SK-N-DZ (cell line): ENCODE measurements around the gene NRSN2.
A peak's percentile ranks its signal among the peaks of the same experiment; 100 is the strongest.
"Not testable (repeated sequence)": the region's sequence is repeated elsewhere in the genome, so short reads cannot be mapped to it uniquely, and the experiment has no call there.

Experiments used
- DNase-seq: peaks from one replicate; pipeline ENCODE4 v3.0.0-alpha.2; 2015; ENCODE audit warnings: low spot score

Gene NRSN2

DNA sequence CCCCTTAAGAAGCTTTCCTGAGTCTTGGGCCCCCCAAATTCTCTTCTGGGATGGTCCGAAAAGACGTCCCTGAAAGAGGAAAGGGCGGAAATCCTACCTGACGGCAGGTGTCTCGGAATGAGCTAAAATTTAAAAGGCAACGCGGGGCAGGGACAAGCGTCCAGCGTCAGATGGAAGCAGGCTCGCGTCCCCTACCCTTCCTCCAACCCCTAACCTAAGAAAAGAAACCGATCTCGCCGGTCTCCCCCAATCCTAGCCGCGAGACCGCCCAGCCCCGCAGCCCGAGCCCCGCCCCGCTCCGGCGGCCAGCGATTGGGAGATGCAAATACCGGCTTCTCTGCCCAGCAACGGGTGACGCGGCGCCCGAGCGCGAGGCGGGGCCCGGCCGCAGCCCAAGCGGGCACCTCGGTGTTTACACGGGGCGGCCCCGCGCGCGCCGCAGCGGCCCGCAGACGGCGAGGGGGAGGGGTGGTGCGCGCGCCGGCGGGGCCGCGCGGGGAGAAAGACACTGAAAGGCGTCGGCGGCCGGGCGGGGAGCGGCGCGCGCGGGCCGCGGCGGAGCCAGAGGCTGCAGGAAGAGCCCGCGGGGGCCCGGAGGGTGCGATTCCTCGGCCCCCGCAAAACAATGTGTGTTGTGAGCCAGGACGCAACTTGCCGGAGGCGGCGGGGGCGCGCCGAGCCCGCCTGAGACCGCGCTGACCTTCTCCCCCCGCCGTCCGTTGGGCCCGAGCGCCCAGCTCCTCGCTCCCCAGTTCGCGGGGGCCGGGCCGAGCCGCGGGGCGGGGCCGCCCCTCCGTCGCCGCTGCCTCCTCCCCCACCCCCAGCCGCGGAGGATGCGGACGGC, 21.6 kb upstream of the NRSN2 start, which contains the start of gene SOX12:
Gene SOX12, plus strand, starts transcription at position 508 of the 844 bp plus-strand sequence. CDS start 373 bp downstream, outside the sequence.
- peak; percentile 94 for DNase-seq

DNA sequence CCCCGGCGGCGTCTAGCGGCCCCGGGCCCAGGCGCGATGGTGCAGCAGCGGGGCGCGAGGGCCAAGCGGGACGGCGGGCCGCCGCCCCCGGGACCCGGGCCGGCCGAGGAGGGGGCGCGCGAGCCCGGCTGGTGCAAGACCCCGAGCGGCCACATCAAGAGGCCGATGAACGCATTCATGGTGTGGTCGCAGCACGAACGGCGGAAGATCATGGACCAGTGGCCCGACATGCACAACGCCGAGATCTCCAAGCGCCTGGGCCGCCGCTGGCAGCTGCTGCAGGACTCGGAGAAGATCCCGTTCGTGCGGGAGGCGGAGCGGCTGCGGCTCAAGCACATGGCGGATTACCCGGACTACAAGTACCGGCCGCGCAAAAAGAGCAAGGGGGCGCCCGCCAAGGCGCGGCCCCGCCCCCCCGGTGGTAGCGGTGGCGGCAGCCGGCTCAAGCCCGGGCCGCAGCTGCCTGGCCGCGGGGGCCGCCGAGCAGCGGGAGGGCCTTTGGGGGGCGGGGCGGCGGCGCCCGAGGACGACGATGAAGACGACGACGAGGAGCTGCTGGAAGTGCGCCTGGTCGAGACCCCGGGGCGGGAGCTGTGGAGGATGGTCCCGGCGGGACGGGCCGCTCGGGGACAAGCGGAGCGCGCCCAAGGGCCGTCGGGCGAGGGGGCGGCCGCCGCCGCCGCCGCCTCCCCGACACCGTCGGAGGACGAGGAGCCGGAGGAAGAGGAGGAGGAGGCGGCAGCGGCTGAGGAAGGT, 20.8 kb upstream of the NRSN2 start:
- DNase-seq = no peak

DNA sequence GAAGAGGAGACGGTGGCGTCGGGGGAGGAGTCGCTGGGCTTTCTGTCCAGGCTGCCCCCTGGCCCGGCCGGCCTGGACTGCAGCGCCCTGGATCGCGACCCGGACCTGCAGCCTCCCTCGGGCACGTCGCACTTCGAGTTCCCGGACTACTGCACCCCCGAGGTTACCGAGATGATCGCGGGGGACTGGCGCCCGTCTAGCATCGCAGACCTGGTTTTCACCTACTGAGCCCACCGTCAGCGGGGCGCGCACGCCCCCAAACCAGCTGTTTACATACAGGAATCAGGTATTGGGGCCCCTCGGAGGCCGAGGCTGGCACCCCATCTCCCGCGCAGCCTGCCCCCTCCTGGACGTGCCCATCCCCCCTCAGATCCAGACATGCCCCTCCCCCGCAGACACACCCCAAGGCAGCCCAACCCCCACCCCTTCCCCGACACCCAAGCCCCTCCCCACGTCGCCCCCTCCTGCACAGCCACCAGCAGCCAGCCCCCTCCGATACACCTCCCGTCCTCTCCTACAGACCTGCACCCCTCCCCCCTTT, 20.2 kb upstream of the NRSN2 start:
- DNase-seq = no peak

DNA sequence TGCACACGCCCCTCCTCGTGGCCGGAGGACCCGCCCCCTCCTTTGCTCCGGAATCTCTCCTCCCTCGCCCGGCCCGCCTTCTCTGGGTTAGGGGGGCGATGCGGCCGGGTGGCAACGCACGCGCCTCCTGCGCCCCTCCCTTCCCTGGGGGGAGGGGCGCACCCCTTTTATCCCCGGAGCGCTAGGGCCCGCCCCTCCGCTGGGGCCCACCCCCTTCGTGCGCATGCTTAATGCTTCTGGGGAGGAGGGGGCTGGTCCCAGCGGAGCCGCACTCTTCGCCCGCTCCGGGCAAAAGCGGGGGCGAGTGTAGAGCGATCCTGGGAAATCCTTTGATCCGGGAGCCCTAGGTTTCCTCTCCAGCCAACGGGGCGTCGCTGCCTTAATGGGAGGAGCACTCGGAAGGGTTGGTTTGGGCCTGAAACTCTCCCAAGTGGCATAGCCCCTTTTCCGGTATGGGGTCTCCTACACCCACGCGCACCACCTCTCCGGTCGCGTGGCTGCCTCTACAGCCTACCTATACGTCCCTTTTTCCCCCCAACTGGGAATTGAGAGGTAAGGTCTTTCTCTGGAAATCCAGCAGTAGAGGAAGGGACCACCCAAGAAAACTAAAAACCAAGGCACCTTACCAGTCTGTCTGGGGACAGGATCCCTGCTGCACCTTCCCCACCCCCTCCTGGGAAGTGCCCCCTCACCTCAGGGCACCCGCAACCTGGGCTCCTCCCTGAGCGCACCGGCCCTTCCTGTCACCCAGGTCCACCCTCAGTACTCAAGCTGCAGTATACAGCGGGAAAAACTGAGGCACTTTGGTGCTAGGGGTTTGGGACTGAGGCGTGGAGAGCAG, 19.5 kb upstream of the NRSN2 start:
- DNase-seq = peak; percentile 95

DNA sequence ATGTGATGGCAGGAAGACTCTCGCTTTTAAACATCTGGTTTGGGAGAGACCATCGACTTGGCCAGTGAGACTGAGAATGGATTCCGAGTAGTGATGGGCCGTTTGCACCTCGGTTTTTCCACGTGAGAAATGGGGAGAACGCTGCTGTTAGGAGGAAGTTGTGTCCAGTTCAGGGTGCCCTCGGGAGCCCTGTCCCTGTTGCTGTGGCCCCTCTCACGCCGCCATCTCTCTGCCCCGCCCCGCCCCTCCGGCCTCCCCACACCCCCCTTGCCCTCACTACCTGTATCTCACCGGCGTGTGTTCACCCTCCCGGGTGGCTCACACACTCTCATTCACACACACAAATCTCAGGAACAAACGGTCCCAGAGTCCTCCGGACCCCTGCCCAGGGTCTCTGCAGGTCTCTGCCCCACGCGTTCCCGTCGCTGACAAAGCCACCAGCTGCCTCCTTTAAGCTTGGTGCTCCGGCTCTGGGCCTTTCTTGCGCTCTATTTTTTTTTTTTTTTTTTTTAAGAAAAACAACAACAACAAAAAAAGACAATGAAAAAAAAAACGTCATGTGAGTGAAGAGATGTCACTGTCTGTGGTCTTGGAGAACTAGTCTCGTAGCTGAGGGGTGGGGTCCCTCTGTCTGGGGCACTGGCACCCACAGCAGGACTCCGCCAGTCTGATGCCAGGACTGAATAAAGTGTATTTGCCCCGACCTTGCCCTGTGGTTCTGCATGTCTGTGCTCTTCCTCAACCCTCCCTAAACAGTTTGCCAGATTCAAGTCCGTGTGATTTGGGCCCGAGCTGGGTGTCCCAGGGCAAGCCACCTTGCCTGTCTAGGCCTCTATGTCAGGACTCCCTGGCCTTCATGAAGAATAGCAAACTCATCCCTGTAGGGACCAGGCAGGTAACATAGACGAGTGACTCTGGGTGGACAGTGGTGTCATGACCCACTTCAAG, 18.6 kb upstream of the NRSN2 start:
- no peak for DNase-seq

DNA sequence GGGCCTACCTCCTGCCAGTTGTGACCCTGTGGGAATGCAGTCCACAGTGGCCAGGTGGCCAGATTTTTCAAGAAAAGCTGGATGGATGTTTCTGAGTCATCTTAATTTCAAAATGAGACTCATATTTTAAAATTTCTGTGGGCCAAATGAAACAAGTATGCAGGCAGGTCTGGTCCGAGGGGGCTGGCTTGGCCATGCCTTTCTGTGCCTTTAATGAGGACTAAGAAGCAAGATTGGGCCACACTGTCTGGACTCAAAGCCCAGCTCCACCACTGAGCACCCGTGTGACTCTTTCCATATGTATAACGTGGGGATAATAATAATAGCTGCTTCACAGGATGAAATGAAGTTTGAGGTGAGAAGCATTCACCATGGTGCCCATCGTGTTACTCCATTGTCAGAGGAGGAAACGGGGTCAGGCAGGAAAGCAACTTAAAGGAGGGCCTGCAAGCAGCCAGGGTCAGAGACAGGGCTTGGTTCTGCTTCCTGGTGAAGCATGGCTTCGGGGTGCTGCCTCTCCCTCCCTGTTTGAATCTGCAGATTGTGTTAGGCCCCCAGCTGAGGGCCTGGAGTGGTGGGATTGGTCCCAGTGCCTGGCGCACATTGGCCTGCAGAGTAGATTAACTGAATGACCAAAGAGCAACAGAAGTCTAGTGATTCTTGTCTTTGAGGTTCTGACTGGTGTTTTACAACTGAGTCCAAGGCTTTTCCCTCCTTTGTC, 17.8 kb upstream of the NRSN2 start:
- no peak for DNase-seq

DNA sequence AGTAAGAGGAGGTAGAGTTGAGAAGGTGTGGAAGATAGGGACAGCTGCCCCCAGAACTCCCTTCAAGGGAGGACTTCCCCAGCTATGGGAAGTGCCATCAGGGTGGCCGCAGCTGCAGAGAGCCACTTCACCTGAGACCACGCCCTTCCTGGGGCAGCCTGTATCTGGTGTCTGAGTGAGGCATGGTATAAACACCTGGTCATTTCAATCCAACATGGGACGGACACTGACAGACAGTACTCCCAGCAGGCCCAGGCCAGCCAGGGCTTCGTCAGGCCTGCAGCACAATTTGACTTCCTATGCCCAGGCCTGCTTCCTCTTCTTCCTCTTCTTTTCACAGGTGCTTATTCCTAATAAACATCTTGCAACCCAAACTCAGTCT, 17.1 kb upstream of the NRSN2 start:
- no peak for DNase-seq

DNA sequence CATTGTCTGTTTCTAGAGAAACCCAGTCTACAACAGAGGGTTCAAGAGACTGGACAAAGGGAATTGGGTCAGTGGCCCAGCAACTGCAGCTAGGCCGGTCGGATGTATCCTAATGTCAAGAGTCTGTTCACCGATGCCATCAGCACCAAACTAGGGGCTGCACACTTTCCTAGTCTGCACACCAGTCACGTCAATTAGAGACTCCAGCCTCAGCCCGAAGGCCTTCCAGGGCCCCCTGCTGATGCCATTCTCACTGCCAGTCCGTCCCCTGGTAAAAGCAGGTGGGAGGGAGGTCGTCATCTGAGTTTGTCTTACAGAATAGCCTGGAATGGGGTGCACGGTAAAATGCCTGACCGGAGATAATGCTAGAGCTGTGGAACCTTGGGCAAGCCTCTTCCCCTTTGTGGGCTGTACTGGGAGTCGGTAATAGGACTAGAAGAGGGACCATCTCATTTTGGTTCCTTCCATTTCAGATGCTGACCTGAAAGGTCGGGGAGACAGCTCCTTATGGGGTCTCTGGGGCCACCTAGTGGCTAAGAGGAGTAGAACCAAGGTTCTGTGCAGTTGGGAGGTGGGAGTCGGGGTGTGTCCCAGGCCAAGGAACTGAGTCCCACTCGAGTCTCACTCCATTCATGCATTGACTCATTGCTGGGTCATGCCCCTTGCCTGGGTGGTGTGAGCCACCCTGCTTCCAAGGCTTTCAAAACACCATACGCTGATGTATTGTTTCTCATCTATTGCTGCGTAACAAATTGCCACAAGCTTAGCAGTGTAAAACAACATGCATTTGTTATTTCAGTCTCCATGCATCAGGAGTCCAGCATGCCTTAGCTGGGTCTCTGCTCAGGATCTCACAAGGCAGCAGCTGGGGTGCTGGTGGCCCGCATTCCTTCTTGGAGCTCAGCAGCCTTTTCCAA, 16.4 kb upstream of the NRSN2 start:
- peak; percentile 82 for DNase-seq

DNA sequence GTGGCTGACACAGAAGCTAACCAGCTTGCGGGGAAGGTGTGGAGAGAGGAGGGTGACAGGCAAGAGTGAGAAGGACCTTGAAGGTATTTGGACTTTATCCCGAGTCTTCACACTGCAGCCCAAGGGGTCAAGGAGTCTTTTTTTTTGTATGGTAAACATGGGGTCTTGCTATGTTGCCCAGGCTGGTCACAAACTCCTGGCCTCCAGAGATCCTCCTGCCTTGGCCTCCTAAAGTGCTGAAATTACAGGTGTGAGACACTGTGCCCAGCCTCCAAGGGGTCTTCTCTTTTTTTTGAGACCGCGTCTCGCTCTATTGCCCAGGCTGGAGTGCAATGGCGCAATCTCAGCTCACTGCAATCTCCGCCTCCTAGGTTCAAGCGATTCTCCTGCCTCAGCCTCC, 12.3 kb upstream of the NRSN2 start:
- DNase-seq = no peak

DNA sequence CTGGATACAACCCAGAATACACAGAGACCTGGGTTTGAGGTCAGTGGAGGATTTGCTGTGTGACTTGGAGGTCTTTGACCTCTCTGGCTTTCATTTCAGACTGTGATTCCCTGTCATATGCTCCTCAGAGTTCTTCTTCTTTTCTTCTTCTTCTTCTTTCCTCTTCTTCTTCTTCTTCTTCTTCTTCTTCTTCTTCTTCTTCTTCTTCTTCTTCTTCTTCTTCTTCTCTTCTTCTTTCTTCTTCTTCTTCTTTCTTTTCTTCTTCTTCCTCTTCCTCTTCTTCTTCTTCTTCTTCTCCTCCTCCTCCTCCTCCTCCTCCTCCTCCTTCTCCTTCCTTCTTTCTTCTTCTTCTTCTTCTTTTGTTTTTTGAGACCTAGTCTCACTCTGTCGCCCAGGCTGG, 10.9 kb upstream of the NRSN2 start:
- not testable (repeated sequence) for DNase-seq

DNA sequence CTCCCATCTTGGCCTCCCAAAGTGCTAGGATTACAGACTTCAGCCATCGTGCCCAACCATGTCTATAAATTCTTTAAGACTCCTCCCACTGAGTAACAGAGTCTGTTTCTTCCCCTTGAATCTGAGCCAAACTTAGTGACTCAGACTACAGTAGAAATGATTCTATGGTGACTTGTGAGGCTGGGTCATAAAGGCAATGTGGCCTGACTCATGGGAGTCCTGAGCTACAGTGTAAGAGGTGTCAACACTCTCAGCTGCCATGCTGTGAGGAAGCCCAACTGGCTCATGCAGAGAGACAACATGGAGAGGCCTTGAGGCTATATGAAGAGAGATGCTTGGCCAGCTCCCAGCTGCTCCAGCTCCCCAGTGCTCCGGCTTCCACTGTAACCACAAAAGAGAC, 5.2 kb upstream of the NRSN2 start:
- DNase-seq = no peak

DNA sequence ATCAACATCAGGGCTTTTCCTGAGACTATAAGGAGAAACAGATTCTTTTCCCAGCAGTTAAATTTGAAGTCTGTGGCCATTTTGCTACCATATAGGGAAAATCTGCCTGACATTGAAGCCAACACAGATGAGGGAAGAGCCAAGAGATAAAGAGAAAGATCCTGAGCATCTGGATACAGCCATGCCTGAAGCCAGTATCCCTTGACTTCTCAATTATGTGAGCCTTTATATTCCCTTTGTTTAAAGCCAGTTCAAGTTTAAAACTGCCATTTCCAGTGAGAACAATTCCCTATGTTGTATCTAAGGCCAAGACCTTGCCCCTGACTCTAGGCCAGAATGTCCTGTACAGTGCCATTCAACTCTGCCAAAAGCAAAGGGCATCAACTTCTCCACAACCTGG, 3.8 kb upstream of the NRSN2 start:
- DNase-seq = no peak

DNA sequence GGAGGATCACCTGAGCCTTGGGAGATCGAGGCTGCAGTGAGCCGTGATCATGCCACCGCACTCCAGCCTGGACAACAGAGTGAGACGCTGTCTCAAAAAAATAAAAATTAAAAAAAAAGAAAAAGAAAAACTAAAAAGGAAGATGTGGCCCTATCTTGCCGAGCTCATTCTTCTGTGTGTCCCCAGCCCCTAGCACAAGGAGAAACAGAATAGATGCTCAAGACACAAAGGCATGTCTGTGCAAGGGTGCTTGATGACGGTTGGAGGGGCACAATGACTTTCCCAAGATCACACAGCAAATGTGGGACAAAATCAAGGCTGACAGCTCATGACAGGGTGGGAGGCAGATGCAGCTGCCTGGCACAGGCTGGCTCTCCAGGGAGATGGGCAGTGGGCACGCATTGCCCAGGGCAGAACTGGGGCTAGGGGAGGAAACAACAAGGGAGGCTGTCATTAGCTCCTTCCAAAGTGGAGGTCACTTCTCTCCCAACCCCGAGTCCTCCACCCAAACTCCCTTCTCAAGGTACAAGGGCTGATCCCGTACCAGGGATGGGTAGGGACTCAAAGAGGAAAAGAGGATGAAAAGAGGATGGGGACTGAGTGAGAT, 775 bp upstream of the NRSN2 start:
- DNase-seq = no peak

DNA sequence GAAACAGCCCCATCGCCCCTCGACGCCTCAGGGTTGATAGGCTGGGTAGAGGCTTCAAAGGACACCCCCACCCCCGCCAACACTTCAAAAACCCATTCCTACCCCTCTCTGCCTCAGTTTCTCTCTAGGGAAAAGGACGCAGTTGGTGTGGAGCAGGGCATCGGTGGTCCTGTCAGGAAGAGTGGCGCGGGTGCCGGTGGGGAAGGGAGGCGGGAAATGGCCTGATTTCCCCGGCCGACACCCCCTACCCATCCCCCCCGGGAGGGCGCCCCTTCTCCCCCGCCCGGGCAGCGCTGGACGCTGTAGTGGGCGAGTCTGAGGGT, 367 bp downstream of the NRSN2 start:
- no peak for DNase-seq

DNA sequence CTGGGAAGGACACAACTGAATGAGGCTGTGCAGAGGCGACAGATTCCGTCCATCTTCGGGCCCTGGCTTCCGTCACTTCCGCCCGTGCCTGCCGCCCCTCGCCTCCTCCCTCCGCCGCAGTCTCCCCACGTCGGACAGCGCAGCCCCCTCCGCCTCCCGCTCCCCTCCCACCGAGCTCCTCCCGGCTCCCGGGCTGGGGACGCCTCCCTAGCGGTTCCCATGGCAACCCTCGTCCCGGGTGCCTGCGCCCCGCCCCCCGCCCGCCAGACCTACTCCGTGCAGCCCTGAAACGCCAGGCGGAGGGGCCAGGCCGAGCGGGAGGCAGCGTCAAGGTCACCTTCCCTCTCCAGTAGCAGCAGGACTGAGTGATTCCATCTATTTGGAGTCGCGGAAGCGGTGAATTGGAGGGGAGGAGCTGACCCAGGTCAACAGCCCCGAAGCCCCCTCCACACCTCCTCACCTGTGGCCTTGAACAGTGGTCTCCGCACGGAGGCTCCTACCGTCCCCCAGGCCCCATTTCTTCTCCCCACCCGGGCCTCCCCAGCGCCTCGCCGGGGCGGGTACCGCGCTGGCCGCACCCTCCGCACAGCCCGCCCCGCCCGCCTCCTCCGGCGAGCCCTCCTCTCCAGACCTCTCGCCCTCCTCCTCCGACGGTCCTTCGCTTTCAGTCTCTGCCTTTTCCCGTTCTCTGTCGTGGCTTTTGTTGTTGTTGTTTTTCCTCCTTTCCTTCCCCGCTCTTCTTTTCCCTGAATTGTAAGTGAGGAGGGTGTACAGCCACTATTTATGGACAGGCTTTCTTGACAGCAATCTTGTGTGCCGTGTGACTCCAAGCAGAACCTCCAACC, 951 bp downstream of the NRSN2 start:
- DNase-seq = peak; percentile 98

DNA sequence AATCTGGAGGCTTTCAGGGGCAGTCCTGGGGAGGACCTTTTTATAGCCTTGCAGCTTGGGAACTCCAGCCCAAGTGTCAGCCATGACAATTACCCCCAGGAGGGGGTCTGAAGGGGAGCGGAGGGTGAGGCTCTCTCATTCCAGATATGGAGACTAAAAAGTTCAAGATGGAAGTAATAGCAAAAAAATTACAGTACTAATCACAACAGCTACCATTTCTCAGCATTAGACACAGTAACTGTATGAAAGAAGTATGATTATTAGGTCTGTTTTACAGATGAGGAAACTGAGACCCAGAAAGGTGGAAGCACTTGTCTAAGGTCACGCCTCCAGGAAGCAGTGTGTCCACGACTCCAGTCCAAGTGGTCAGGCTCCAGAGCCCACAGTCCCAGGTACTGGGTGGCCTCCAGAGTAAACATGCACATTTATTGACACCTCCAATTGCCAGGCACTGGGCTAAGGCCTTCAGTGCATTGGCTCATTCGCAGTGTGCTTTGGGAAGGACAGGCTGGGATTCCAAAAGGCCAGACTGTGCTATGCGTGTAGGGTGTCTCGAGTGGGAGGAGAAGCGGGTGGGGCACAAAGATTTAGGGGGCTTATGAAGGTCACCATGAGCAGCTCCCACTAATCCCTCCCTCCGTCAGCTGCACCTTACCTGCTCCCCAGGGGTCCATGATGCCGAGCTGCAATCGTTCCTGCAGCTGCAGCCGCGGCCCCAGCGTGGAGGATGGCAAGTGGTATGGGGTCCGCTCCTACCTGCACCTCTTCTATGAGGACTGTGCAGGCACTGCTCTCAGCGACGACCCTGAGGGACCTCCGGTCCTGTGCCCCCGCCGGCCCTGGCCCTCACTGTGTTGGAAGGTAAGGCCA, 2.3 kb downstream of the NRSN2 start:
- DNase-seq = no peak

DNA sequence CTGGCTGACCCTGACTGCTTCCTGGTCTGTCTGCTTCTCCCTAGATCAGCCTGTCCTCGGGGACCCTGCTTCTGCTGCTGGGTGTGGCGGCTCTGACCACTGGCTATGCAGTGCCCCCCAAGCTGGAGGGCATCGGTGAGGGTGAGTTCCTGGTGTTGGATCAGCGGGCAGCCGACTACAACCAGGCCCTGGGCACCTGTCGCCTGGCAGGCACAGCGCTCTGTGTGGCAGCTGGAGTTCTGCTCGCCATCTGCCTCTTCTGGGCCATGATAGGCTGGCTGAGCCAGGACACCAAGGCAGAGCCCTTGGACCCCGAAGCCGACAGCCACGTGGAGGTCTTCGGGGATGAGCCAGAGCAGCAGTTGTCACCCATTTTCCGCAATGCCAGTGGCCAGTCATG, 6.3 kb downstream of the NRSN2 start:
- DNase-seq = no peak
